ENCODE measurements around the gene SRP14.

SRP14 gene

GRCh38 chr15:40063563-40064011 is 24.6 kb upstream of the SRP14 start:
- Histone ChIP-seq H3K4me3 (ENCODE audit: low read depth in 1 of 2, low read length in 1 of 2) (no peak overlapping the region), H3K27ac (no peak overlapping the region)

GRCh38 chr15:40062816-40063562 is 24.0 kb upstream of the SRP14 start:
- H3K4me1 ChIP-seq (ENCODE audit: control insufficient read depth in 1 of 2, insufficient read depth in 1 of 2, low read depth in 1 of 2, low read length in 1 of 2): no peaks in the 10 kb centered on the region
- H3K27ac ChIP-seq: no peak overlapping the region
- H3K9me3 ChIP-seq: no peaks in the 10 kb centered on the region
- no peaks in the 10 kb centered on the region for H3K36me3 ChIP-seq
- no peaks in the 10 kb centered on the region for H3K27me3 ChIP-seq
- H3K4me3 ChIP-seq (ENCODE audit: low read depth in 1 of 2, low read length in 1 of 2): no peak overlapping the region
- no peak for TF ChIP-seq CTCF (IDR thresholded peaks at IDR 0.05)

More at GRCh38 chr15:40063563-40064011, 24.6 kb upstream of the SRP14 start:
- no peaks in the 10 kb centered on the region for H3K27me3 ChIP-seq
- no peaks in the 10 kb centered on the region for H3K9me3 ChIP-seq
- no peaks in the 10 kb centered on the region for H3K4me1 ChIP-seq (ENCODE audit: control insufficient read depth in 1 of 2, insufficient read depth in 1 of 2, low read depth in 1 of 2, low read length in 1 of 2)
- TF ChIP-seq CTCF (IDR thresholded peaks at IDR 0.05): no peak
- no peaks in the 10 kb centered on the region for H3K36me3 ChIP-seq

- Histone ChIP-seq H3K4me3 (ENCODE audit: low read depth in 1 of 2, low read length in 1 of 2) (no peak overlapping the region), H3K27me3 (no peaks in the 10 kb centered on the region), H3K27ac (no peak overlapping the region), H3K9me3 (no peaks in the 10 kb centered on the region), H3K36me3 (no peaks in the 10 kb centered on the region), H3K4me1 (ENCODE audit: control insufficient read depth in 1 of 2, insufficient read depth in 1 of 2, low read depth in 1 of 2, low read length in 1 of 2) (no peaks in the 10 kb centered on the region)
- no peak for TF ChIP-seq CTCF (IDR thresholded peaks at IDR 0.05)
Measured at GRCh38 chr15:40061212-40061901, 22.4 kb upstream of the SRP14 start.

- Histone ChIP-seq H3K27me3 (no peaks in the 10 kb centered on the region), H3K4me1 (ENCODE audit: control insufficient read depth in 1 of 2, insufficient read depth in 1 of 2, low read depth in 1 of 2, low read length in 1 of 2) (peaks cover 0 to 4% of the 10 kb centered on the region in 2 experiments), H3K27ac (no peak overlapping the region), H3K4me3 (ENCODE audit: low read depth in 1 of 2, low read length in 1 of 2) (no peak overlapping the region), H3K36me3 (no peaks in the 10 kb centered on the region), H3K9me3 (no peaks in the 10 kb centered on the region)
- TF ChIP-seq CTCF (IDR thresholded peaks at IDR 0.05): no peak
Measured at GRCh38 chr15:40060236-40060961, 21.4 kb upstream of the SRP14 start.

GRCh38 chr15:40059821-40060220 is 20.8 kb upstream of the SRP14 start:
- Histone ChIP-seq H3K4me3 (ENCODE audit: low read depth in 1 of 2, low read length in 1 of 2) (no peak overlapping the region), H3K36me3 (no peaks in the 10 kb centered on the region), H3K9me3 (no peaks in the 10 kb centered on the region), H3K27ac (no peak overlapping the region), H3K4me1 (ENCODE audit: control insufficient read depth in 1 of 2, insufficient read depth in 1 of 2, low read depth in 1 of 2, low read length in 1 of 2) (peaks cover under 1 to 4% of the 10 kb centered on the region in 2 experiments), H3K27me3 (no peaks in the 10 kb centered on the region)
- no peak for TF ChIP-seq CTCF (IDR thresholded peaks at IDR 0.05)
